GM18951 (cell line): ENCODE data around the gene STKLD1.
"Not testable (repeated sequence)": the region's sequence is repeated elsewhere in the genome, so short reads cannot be mapped to it uniquely, and the experiment has no call there.

Source experiments
- POLR2A ChIP-seq: IDR thresholded peaks from 4 replicates; pipeline ENCODE4 v1.6.1; 2011; ENCODE audit warnings: mild to moderate bottlenecking; ENCODE audit not compliant: insufficient read length, insufficient read depth; ENCODE audit errors: extremely low read depth
- in situ Hi-C: fragments of 300-500 bp; cut with MboI; formaldehyde crosslinking; loops from one replicate; pipeline ENCODE4 v1.12.0; 2022; ENCODE audit warnings: low sequenced_read_pairs, mixed read lengths, inconsistent platforms; ENCODE audit not compliant: unreplicated experiment

Gene STKLD1

DNA sequence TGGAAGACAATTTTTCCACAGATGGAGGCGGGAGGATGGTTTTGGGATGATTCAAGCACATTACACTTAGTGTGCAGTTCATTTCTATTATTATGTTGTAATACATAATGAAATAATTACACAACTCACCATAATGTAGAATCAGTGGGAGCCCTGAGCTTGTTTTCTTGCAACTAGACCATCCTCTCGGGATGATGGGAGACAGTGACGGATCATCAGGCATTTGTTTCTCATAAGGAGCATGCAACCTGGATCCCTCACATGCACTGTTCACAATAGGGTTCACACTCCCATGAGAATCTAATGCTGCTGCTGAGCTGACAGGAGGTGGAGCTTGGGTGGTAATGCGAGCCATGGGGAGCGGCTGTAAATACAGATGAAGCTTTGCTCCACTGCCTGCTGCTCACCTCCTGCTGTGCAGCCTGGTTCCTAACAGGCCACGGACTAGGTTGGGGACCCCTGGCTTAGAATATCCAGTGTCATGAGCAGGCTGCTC lies 1.6 kb downstream of the STKLD1 start:
- in situ Hi-C loops: no loop called here
- TF ChIP-seq POLR2A: no peak

DNA sequence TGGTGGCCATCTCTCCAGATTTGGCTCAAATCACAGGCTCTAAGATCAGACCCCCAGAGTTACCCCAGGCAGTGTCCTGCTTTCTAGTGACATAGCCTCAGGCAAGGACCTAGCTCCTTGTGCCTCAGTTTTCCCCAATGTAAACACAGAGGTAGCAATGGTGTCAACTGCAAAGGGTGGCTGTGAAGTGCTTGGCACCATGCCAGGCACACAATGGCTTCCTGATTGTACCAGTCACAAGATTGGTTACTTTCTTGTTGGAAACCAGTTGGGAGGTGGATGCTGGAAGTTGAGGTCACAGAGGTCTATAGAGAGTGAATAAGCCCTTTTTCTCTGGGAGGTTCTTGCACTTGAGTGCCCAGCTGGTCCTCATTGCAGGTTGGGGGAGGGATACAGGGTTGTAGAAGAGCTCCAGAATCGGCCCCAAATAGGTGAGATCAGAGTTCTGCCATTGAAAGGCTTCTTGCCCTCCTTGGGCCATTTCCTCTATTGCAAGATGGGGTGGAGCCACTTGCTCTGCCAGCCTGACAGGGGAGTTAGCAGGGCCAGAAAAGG lies 2.3 kb downstream of the STKLD1 start:
- in situ Hi-C loops: no loop called here
- no peak for TF ChIP-seq POLR2A

DNA sequence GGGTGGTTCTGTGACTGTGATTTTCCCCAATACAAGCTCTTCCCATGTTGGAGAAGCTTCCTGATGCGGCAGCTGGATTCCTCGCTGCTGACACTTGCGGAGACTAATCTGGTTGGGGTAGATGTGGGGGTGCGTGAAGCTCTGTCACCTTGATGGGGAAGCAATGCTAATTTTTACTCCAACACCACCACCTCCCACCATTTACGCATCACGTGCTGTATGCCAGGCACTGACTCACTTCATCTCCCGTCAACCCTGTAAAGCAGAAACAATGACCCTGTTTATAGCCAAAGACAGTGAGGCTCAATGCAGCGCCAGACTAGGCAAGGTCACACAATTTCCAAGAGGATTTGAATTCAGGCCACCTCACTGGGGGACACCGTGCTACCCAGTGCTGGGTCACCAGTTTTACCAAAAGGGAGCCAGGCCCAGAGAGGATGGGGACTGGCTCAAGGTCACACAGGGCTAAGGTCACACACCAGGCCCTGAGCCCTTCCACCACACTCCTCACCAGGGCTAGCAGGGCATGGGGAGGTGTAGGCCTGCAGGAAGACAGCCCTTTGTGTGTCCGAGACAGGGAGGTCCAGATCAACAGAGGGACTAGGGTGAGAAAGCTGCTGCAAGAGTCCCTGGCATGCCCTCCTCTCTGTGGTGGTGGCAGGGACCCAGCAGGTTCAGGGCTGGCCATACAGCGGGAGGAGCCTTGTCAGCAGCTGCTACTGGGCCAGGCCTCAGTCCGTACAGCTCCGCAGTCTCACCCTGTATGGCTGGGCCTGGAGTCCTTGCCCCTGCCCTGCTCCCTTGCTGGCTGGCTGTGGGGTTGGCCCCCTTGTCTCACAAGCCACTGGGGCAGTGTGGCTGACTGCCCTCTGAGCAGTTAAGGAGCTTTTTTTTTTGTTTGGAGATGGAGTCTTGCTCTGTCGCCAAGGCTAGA lies 3.3 kb downstream of the STKLD1 start:
- in situ Hi-C loops: no loop called here
- no peak for TF ChIP-seq POLR2A

DNA sequence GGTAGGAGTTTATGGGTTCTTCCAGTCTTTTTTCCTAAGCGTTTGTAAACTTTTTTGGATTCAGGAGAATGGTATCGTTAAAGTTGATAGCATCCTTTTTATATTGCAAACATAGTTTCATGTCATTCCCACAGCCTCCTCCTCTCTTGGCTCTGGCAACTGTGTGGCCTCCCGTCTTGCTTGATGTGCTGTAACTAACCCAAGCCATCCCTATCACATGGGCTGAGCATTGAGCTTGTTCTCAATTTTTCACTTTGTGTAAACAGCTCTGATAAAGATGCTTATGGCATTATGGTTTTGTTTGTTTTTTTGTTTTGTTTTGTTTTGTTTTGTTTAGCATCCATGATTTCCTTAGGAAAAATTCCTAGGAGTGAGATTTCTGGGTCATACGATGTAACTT lies 4.6 kb downstream of the STKLD1 start:
- in situ Hi-C loops: no loop called here
- no peak for TF ChIP-seq POLR2A

DNA sequence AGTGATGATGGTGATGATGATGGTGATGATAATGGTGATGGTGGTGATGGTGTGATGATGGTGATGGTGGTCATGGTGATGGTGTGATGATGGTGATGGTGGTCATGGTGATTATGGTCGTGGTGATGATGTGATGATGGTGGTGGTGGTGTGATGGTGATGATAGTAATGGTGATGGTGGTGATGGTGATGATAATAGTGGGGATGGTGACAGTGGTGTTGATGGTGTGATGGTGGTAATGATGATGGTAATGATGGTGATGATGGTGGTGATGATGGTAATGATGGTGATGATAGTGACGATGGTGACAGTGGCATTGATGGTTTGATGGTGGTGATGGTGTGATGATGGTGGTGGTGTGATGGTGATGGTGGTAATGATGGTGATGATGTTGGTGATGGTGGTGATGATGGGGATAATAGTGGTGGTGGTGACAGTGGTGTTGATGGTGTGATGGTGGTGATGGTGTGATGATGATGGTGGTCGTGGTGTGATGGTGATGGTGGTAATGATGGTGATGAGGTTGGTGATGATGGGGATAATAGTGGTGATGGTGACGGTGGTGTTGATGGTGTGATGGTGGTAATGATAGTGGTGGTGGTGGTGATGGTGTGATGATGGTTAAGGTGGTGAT lies 6.5 kb downstream of the STKLD1 start:
- no peak for TF ChIP-seq POLR2A
- in situ Hi-C loops: no loop called here

DNA sequence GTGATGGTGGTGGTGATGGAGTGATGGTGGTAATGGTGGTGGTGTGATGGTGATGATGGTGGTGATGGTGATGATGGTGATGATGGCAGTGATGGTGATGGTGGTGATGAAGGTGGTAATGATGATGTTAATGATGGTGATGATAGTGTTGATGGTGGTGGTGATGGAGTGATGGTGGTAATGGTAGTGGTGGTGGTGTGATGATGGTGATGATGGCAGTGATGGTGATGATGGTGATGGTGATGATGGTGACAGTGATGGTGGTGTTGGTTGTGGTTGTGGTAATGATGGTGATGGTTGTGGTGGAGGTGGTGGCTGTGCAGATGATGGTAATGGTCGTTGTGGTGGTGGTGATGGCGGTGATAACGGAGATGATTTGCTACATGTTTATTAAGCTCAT lies 7.3 kb downstream of the STKLD1 start:
- no peak for TF ChIP-seq POLR2A
- in situ Hi-C loops: no loop called here

DNA sequence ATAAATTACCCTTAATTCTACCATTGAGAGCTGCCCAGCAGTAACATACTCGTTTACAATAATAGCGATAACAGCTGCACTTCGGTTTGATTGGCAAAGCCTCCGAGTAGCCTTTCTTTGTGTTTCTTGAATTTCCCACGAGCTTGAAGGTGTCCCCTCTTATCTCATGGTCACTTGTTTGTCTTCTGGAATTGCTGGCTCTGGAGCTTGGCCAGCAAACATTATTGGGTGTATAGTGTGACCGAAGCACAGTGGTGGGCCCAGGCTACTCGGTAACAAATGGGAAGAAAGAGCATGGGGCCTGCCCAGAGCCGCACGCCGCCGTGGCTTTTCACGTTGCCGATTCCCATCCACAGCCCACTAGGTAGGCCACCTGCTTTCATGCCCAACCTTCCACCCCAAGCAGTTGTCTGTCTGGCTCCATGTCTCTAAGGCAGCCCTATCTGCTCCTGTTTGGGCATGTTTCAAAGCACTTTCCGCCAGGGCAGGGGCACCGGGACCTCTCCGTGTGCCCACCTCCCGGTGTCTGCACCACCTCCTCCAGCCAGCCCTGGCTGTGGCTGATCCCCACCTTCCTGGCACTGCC lies 8.7 kb downstream of the STKLD1 start:
- no peak for TF ChIP-seq POLR2A
- in situ Hi-C loops: no loop called here

DNA sequence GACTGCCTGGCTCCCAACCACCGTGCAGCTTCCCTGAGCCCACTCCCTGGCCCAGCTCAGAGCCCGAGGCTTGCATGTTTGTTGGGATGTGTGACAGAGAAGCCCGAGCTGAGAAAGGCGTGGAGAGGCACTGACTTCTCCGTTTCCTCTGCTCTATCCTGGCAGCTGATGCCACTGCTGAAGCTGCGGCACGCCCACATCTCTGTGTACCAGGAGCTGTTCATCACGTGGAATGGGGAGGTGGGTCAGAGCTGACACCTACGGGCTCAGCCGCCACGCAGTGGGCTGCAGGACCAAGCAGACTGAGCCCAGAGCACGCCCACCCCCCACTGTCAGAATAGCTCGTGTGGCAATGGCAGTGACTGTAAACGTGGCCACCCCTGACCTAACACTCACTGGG lies 9.3 kb downstream of the STKLD1 start:
- in situ Hi-C loops: no loop called here
- no peak for TF ChIP-seq POLR2A

DNA sequence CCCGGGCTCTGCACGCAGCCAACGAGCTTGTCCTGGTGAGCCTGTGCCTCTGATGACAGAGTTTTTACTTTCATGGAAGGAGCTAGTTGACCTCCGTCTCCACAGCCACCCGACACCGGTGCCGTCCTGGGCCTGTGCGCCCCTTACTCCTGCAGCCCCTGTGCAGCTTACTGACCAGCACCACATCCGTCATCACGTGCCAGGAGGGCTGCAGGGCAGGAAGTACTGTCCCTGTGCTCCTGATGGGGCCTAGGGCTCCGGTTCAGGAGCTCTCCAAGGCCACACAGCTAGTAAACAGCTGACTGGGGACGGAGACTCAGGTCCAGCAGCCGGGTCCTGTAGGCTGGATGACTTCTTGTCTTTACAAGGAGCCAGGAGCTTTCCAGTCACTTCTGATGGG lies 10.2 kb downstream of the STKLD1 start:
- TF ChIP-seq POLR2A: no peak

DNA sequence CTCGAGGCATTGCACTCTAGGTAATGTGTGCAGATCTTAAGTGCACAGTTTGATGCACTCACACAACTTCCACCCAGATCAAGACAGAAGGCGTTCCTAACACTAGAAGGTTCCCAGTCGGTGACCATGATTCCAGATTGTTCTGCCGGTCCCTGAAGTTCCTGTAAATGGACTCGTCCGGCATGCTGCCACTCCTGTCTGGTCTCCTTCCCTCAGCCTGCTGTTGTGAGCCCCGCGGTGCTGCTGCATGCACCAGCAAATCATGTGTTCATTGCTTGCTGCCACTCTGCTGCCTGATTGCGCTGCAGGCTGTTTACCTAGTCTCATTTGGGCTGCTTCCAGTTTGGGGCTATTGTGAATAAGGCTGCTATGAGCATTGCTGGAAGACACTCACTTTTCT lies 11.5 kb downstream of the STKLD1 start:
- no peak for TF ChIP-seq POLR2A
- in situ Hi-C loops: no loop called here

More for the DNA sequence above, 10.2 kb downstream of the STKLD1 start:
- in situ Hi-C loops: no loop called here

DNA sequence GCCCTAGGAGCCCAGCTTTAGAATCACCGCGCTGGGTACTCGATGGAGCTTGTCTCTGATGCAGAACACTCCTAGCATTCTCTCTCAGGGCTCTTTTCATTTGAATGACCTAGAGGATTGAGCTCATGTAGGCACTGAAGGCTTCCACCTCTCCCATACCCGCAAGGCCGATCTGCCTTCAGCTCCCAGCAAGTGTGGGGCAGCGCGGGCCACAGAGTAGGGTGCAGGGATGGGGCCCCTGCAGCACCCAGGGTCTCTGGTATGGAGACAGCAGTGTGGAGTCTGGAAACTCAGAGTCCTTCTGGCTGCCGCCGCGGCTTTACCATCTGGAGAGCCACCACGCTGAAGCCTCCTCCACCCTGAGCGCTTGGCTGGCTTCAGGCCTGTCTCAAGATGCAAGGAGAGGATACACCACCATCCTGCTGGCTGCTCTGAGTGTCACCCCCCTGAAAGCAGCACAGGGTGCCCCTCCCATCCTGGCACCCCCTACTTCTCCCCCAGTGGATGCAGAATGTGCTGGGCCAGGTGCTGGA lies 12.9 kb downstream of the STKLD1 start:
- in situ Hi-C loops: no loop called here
- TF ChIP-seq POLR2A: no peak

DNA sequence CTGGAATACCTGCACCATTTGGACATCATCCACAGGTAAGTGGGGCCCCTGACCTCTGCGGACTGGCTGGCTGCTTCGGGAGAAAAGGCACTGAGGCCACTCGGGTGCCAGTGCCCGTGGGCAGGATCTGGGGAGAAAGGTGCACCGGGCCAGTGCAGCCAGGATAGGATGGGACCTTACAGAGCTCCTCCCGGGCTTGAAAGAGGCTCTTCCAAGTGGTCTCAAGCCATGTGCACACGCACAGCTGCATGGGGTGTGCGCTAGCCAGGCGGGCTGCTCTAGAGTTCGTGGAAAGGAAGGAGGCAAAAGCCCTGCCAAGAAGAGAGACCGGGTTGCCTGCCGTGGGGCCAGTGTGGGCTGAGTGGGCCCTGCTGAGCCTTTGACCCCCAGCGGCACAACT lies 13.4 kb downstream of the STKLD1 start:
- no peak for TF ChIP-seq POLR2A
- in situ Hi-C loops: no loop called here

DNA sequence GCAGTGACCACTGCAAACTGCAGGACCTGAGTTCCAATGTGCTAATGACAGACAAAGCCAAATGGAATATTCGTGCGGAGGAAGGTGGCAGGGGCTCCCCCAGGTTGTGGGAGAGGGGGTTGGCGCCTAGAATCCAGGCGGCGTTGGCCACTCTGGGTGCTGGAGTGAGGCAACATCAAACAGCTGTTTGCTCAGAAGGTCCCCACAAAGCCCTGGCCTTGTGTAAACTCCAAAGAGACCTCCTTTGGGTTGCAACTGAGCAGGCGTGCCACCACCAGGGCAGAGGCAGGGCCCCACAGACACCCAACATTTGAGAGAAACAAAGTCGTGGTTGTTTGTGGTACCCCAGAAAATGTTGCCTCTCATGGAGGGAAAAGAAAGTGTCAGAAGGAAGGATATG lies 14.5 kb downstream of the STKLD1 start:
- in situ Hi-C loops: no loop called here
- TF ChIP-seq POLR2A: no peak

DNA sequence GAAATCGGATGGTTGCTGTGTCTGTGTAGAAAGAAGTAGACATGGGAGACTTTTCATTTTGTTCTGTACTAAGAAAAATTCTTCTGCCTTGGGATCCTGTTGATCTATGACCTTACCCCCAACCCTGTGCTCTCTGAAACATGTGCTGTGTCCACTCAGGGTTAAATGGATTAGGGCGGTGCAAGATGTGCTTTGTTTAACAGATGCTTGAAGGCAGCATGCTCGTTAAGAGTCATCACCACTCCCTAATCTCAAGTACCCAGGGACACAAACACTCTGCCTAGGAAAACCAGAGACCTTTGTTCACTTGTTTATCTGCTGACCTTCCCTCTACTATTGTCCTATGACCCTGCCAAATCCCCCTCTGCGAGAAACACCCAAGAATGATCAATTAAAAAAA lies 15.3 kb downstream of the STKLD1 start:
- in situ Hi-C loops: not testable (repeated sequence)

DNA sequence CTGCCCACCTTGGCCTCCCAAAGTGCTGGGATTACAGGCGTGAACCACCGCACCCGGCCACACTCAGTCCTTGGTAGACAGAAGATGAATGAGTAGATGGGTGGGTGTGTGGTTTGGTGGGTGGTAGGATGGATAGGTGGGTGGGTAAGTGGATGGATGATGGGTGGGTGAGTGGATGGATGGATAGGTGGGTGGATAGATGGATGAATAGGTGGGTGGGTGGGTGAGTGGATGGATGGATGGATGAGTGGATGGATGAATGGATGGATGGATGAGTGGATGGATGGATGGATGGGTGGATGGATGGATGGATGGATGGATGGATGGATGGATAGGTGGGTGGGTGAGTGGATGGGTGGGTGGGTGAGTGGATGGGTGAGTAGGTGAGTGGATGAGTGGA lies 16.1 kb downstream of the STKLD1 start:
- in situ Hi-C loops: not testable (repeated sequence)
